ENCODE measurements around the gene CRB2. TPM values are rescaled to one million over a fixed set of nuclear protein-coding genes. Genes with fewer than 3 reads are reported as not detected.

The CRB2 gene
- total RNA-seq, 1 experiment from 2014 or later = 0.07 TPM

GRCh38 chr9:123372766-123373446, 16.9 kb downstream of the CRB2 start:
- H3K27ac ChIP-seq (ENCODE audit: low read depth, low read length) = no peak overlapping the region
- peaks cover 21 to 22% of the 10 kb centered on the region in 2 experiments for H3K4me1 ChIP-seq (ENCODE audit: control insufficient read depth in 1 of 2, insufficient read depth in 2 of 2, low read length in 2 of 2)
- intact Hi-C loops (cut with micrococcal nuclease) = no loop called here
- H2AFZ ChIP-seq (ENCODE audit: low read depth, low read length, poor library complexity, severe bottlenecking) = no peak overlapping the region
- H3K36me3 ChIP-seq (ENCODE audit: control insufficient read depth in 1 of 2, insufficient read depth in 2 of 2, low read length in 2 of 2) = no peaks in the 10 kb centered on the region
- DNase-seq (ENCODE audit: low read depth, low spot score) = no peak
- no peaks in the 10 kb centered on the region for H3K79me2 ChIP-seq (ENCODE audit: insufficient read depth, low read length)
- no peaks in the 10 kb centered on the region for H4K20me1 ChIP-seq (ENCODE audit: insufficient read depth)
- H3K9ac ChIP-seq (ENCODE audit: low read length) = no peak overlapping the region
- H3K4me3 ChIP-seq (replicated peaks in 1 of 2; ENCODE audit: low read depth in 1 of 2, low read length in 2 of 2) = no peak overlapping the region
- no peak for TF ChIP-seq ZFX (IDR thresholded peaks at IDR 0.05)
- no peak for TF ChIP-seq CBX3 (IDR thresholded peaks at IDR 0.05; ENCODE audit: low read depth)
- TF ChIP-seq REST (IDR thresholded peaks at IDR 0.05; ENCODE audit: low read depth) = no peak
- no peak for TF ChIP-seq ELF1 (IDR thresholded peaks at IDR 0.05; ENCODE audit: borderline replicate concordance, low read depth)
- TF ChIP-seq ZBTB33 (IDR thresholded peaks at IDR 0.05; ENCODE audit: extremely low read depth, insufficient replicate concordance, low read length) = no peak
- TF ChIP-seq SP1 (IDR thresholded peaks at IDR 0.05; ENCODE audit: low read depth) = no peak
- TF ChIP-seq SRF (IDR thresholded peaks at IDR 0.05; ENCODE audit: low read depth) = no peak
- no peak for TF ChIP-seq POLR2A (IDR thresholded peaks at IDR 0.05; ENCODE audit: borderline replicate concordance, extremely low read depth, insufficient read depth, insufficient read length)
- no peak for TF ChIP-seq CTCF (IDR thresholded peaks at IDR 0.05 in 2 of 3, conservative IDR thresholded peaks at IDR 0.05 in 1 of 3; ENCODE audit: borderline replicate concordance in 1 of 3, insufficient read depth in 1 of 3, low read depth in 2 of 3, low read length in 2 of 3)
- no peak for TF ChIP-seq TCF7L2 (IDR thresholded peaks at IDR 0.05; ENCODE audit: borderline replicate concordance, extremely low read depth, insufficient read depth, insufficient read length)
- TF ChIP-seq JUND (IDR thresholded peaks at IDR 0.05) = no peak
- TF ChIP-seq YY1 (IDR thresholded peaks at IDR 0.05; ENCODE audit: extremely low read depth, insufficient replicate concordance, low read depth, low read length) = no peak
- no peak for TF ChIP-seq POLR2AphosphoS5 (IDR thresholded peaks at IDR 0.05; ENCODE audit: low read depth, low read length)
- TF ChIP-seq RAD21 (IDR thresholded peaks at IDR 0.05; ENCODE audit: low read depth) = no peak
- TF ChIP-seq CEBPB (IDR thresholded peaks at IDR 0.05; ENCODE audit: low read depth) = no peak
- ChIA-PET RAD21 (ENCODE audit: low non-redundant PET in 1 of 2, low total read pairs in 2 of 2, uncharacterized antibody in 2 of 2, unreplicated experiment in 2 of 2) (no interaction called here), POLR2A (no interaction called here), CTCF (no interaction called here)
- no peaks in the 10 kb centered on the region for H3K9me3 ChIP-seq (ENCODE audit: control insufficient read depth in 1 of 2, insufficient read depth in 1 of 2, low read depth in 1 of 2, low read length in 2 of 2)
- H3K4me2 ChIP-seq (ENCODE audit: low read length) = no peak overlapping the region
- ATAC-seq = no peak
- H3K9me2 ChIP-seq (ENCODE audit: insufficient read depth) = no peaks in the 10 kb centered on the region
- BruUV-seq (replicated peaks) = no TSS peak
- no peaks in the 10 kb centered on the region for H3K27me3 ChIP-seq (ENCODE audit: insufficient read depth, low read length)
